RPMI7951 (cell line): ENCODE results near the gene DET1. TPM values are rescaled to one million over a fixed set of nuclear protein-coding genes. Genes with fewer than 3 reads are reported as not detected.
"Not testable (repeated sequence)": the region's sequence is repeated elsewhere in the genome, so short reads cannot be mapped to it uniquely, and the experiment has no call there.

Experiments
- DNase-seq: peaks from one replicate; pipeline ENCODE4 v3.0.0-alpha.2; 2012; ENCODE audit warnings: low read depth
- total RNA-seq: library from RNA; depleted of rRNA; stranded (reverse); fragments of >200 nt; shearing (Covaris generic); gene quantifications from 2 replicates; pipeline ENCODE4 v1.2.3, GENCODE V29; 2014

The DET1 gene
- total RNA-seq, 1 experiment from 2014 or later: 8.3 TPM

GRCh38 chr15:88497109-88497765 lies 49.2 kb downstream of the DET1 start:
- DNase-seq: no peak

DNA sequence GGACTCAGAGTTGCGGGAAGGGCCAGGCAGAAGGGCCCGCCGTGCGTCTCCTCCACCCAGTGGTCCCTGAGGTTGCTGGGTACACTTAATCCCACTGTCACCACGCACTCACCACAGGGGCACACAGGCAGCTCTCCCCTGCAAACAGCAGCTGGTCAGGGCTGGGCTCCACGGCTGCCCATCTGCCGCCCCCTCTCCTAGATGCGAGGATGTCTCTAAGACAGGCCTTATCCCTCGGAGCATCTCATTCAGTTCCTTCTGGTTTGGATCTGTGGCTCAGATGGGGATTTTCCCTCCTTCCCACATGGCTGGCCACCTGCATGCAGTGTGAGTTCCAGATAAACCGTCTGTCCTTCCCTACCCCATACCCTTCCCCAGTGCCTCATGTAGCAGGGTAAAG lies 52.6 kb downstream of the DET1 start:
- no peak for DNase-seq

GRCh38 chr15:88491158-88491557 lies 55.3 kb downstream of the DET1 start:
- no peak for DNase-seq

- no peak for DNase-seq
Measured at GRCh38 chr15:88490036-88490435, 56.4 kb downstream of the DET1 start.

GRCh38 chr15:88489321-88489720 lies 57.2 kb downstream of the DET1 start:
- DNase-seq: no peak

- DNase-seq: no peak
Measured at GRCh38 chr15:88487796-88488523, 58.5 kb downstream of the DET1 start.

DNA sequence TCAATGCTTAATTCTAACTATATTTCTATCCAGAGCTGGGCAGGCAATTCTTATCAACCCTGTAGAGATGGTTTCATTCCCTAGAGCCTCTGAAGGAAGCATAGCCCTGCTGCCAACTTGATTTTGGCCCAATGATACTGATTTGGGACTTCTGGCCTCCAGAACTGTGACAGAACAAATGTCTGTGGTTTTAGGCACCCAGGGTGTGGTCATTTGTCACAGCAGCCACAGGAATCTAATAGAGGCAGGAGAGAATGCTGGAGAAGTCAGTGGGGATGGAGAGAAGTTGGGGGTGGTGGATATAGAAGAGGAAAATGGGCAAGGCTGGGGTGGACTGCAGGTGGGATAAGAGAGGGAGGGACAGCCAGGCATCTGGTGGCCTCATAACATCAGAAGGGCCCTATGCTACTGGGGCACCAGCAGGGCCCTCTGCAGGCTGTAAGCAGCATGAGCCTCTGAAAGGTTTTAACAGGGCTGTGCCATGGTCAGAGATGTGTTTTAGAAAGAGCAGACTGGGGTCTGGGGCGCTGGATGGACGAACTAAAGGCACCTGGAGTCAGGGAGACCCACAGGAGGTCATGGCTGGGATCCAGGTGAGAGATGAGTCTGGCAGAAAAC lies 59.2 kb downstream of the DET1 start:
- peak; percentile 24 for DNase-seq

GRCh38 chr15:88484682-88485331 lies 61.7 kb downstream of the DET1 start:
- peak; percentile 45 for DNase-seq

DNA sequence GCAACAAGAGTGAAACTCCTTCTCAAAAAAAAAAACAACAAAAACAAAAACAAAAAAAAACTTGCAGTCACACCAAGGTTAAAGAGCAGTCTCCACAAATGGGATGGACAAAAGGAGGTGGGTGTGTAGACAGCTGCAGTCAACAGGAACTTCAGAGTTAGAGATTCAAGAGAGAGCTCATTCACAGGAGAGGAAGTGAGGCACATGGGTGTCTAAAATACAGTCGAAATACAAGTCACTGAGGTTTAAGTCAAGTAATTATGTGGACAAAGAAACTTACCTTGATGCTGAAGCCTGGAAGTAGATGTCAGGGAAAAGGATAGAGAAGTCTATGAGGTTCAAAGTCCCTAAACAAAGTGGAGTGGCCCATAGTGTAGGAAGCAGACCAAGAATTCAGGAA lies 64.2 kb downstream of the DET1 start:
- DNase-seq: no peak

- DNase-seq: no peak
Measured at GRCh38 chr15:88480981-88481380, 65.5 kb downstream of the DET1 start.

DNA sequence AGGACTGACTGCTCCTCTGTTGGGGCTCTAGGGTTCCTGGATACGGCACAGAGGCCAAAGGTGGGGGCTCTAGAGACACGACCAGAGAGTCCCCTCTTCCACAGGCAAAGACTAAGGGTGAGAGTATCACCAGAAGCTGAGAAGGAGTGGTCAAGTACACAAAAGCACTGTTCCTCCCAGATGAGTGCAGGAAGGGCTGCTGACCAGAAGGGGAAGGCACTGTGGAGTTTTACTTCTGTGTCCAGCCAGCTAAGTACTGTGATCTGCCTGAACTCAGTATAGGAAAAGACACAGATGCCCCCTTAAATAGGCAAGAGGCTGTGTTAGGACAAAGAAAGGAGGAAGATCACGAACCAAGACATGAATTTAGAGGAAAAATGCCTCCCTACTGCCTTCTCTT lies 67.3 kb downstream of the DET1 start:
- DNase-seq: peak; percentile 9

GRCh38 chr15:88477904-88478303 lies 68.6 kb downstream of the DET1 start:
- DNase-seq: no peak

GRCh38 chr15:88477126-88477525 lies 69.4 kb downstream of the DET1 start:
- DNase-seq: no peak

DNA sequence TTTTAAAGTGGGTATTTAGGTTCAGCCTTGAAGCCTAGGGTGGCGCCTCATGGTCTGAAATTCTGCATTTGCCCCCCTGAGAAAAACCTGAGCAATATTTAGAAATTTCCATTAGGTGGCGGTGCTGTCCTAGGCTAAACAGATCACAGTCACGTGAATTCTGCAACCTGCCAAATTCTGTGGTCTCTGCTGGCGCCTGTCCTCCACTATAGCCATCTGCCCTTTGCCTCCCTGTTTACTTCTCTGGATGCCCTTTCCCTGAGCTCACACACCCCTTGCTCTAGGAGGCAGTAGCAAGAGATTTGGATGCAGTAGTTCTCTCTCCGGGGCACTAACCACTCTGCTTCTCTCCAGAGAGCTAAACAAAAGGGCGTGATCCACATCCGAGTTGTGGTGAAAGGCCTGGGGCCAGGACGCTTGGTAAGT lies 69.8 kb downstream of the DET1 start:
- peak; percentile 51 for DNase-seq

DNA sequence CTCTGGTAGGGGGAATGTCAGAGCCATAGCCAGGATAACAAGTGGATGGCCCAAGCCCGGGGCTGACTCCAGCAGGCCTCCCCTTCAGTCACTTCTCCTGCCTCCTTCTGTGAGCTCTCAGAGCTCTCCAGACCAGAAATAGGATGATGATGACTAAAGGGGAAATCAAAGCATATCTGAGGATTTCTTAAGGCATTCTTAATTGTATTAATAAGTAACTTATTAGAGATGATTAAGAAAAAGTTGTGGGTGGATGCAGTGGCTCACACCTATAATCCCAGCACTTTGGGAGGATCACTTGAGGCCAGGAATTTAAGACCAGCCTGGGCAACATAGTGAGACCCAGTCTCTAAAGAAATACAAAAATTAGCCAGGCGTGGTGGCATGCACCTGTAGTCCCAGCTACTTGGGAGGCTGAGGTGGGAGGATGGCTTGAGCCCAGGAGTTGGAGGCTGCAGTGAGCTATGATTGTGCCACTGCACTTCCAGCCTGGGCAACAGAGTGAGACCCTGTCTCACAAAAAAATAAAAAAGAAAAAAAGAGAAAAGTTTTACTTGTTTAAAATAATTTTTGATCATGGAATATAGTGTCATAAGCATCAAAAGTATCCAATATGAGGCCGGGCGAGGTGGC lies 72.7 kb downstream of the DET1 start:
- not testable (repeated sequence) for DNase-seq

DNA sequence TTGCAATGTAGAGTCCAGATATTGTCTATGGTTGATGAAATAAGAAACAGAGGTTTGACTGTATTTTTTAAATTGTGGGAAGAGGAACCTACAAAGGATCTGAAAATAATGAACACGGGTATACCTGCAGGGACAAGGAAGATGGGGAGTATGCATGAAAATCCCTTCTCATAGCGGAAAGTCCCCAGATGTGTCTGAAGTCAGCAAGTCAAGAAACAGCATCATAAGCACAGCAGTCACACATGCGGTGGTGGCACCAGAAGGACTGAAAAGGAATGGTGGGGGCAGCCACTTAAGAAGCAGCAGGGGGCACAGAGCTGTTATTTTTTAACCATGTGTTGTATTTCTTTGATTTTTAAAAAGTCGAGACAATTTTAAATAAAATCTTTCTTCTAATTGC lies 74.3 kb downstream of the DET1 start:
- no peak for DNase-seq

GRCh38 chr15:88470625-88471372 lies 75.7 kb downstream of the DET1 start:
- no peak for DNase-seq

DNA sequence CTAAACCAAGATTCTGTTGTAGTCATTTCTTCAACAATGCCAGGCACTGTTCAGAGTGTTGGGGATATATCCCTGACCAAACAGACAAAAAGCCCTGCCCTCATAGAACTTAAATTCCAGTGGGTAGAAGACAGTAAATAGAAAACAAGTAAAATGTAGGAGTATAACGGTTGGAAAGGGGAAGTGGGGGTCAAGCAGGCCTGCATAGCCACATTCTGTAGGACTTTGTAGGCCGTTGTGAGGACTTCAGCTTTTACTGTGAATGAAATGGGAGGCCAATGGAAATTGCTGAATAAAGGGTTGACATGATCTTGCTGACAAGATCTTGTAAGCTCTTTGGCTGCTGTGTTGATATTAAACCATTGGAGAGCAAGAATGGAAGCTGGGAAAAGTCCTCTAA lies 77.2 kb downstream of the DET1 start:
- DNase-seq: no peak

DNA sequence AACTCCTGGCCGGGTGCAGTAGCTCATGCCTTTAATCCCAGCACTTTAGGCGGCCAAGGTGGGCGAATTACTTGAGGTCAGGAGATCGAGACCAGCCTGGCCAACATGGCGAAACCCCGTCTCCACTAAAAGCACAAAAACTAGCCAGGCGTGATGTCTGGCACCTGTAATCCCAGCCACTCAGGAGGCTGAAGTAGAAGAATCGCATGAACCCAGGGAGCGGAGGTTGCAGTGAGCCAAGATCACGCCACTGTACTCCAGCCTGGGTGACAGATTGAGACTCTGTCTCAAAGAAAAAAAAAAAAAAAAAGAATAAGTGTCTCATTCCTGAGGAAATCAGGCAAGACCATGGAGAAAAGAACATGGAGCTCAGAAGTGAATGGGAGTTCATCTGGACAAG lies 77.8 kb downstream of the DET1 start:
- not testable (repeated sequence) for DNase-seq

DNA sequence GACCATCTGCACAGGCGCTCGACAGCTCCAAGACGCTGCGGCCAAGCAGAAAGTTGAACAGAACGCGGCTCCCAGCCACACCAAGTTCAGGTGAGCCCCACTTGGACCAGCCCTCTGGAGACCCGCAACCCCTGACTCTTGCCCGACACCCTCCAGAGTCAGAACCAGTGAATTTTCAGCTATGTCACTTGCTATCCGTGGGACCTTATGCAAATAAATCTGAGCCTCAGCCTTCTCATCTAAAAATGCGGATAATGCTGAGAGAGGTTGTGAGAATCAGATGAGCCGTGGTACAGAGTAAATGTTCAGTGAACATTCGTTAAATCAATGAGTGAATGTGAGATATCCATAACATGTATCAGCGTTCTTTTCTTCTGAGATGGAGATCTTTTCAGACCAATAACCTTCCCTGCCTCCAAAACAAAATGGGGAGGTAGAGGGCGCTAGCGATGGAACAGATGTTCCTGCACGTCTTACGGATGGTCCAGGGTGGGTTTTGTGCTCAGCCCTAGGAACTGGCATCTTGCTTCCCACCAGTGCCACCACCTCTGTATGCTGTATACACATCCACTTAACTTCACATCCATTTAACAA lies 78.4 kb downstream of the DET1 start:
- DNase-seq: peak; percentile 8
